Endodermal cell (in vitro differentiated cells): ENCODE measurements around the gene VPS54. TPM values are rescaled to one million over a fixed set of nuclear protein-coding genes. Genes with fewer than 3 reads are reported as not detected.
A peak's percentile ranks its signal among the peaks of the same experiment; 100 is the strongest.

Experiments
- DNase-seq: peaks from one replicate; pipeline ENCODE4 v3.0.0-alpha.2; 2017
- H3K27ac ChIP-seq: 2 replicates; pipeline ENCODE4 v1.5.1; 2013; ENCODE audit warnings: mild to moderate bottlenecking, low read depth, low read length, moderate library complexity
- H3K27me3 ChIP-seq: 2 replicates; pipeline ENCODE4 v1.6.1; 2013; ENCODE audit warnings: mild to moderate bottlenecking, low read length, moderate library complexity; ENCODE audit not compliant: insufficient read depth, control insufficient read depth, poor library complexity, severe bottlenecking
- H3K36me3 ChIP-seq: 2 replicates; pipeline ENCODE4 v1.7.0; 2013; ENCODE audit warnings: mild to moderate bottlenecking, low read length, moderate library complexity; ENCODE audit not compliant: control insufficient read depth, insufficient read depth
- H3K4me1 ChIP-seq: one replicate; pipeline ENCODE4 v1.7.0; 2013; ENCODE audit warnings: low read length; ENCODE audit not compliant: control insufficient read depth, insufficient read depth
- H3K4me3 ChIP-seq: 2 replicates; pipeline ENCODE4 v1.5.1; 2013; ENCODE audit warnings: mild to moderate bottlenecking, low read length, moderate library complexity
- H3K9ac ChIP-seq: 2 replicates; pipeline ENCODE4 v1.6.1; 2013; ENCODE audit warnings: mild to moderate bottlenecking, low read length, moderate library complexity; ENCODE audit not compliant: poor library complexity, severe bottlenecking; ENCODE audit errors: extremely low read depth
- H3K9me3 ChIP-seq: 2 replicates; pipeline ENCODE4 v1.6.1; 2013; ENCODE audit warnings: mild to moderate bottlenecking, low read length, moderate library complexity; ENCODE audit not compliant: control insufficient read depth
- H3K27ac Mint-ChIP-seq: 2 replicates; pipeline ENCODE4 v1.8.0; 2020; ENCODE audit warnings: mixed read lengths
- H3K27me3 Mint-ChIP-seq: 2 replicates; pipeline ENCODE4 v1.8.0; 2021; ENCODE audit warnings: mild to moderate bottlenecking, mixed read lengths; ENCODE audit not compliant: insufficient read depth
- H3K36me3 Mint-ChIP-seq: 2 replicates; pipeline ENCODE4 v1.8.0; 2020; ENCODE audit warnings: low read depth, mixed read lengths
- H3K4me1 Mint-ChIP-seq: 2 replicates; pipeline ENCODE4 v1.8.0; 2020; ENCODE audit warnings: mixed read lengths
- H3K4me3 Mint-ChIP-seq: 2 replicates; pipeline ENCODE4 v1.8.0; 2020; ENCODE audit warnings: mild to moderate bottlenecking, moderate library complexity, mixed read lengths
- H3K9me3 Mint-ChIP-seq: 2 replicates; pipeline ENCODE4 v1.8.0; 2020; ENCODE audit warnings: mild to moderate bottlenecking, mixed read lengths
- WGBS, 2 experiments: methylation state at CpG; one replicate each; pipeline versions ENCODE4 v1.1.5 to v1.1.7; 2013; ENCODE audit warnings: missing lambda C conversion rate in 2 of 2, mixed read lengths in 1 of 2; ENCODE audit not compliant: insufficient coverage in 1 of 2, insufficient read length in 1 of 2; 5-methylcytosine and 5-hydroxymethylcytosine counted together
- total RNA-seq, 2 donors: library from RNA; stranded (reverse); fragmentation: NEBNext Ultra II Directional in 1 of 2; extraction: Animal tissue kit (Norgen Biotek cat#: 25700) in 1 of 2; gene quantifications; 2 replicates in 1 of 2; 3 replicates in 1 of 2; pipeline ENCODE4 v1.2.1, GENCODE V29; 2021
- TF ChIP-seq, protein P1 (sequence below): fragments of 200-600 bp; sonication (generic); conservative IDR thresholded peaks from 2 replicates; pipeline ENCODE4 v1.5.0; 2021; ENCODE audit warnings: antibody characterized with exemption, mild to moderate bottlenecking

The VPS54 gene
- total RNA-seq, 2 donors from 2014 or later: 18.4 to 25.7 TPM

DNA sequence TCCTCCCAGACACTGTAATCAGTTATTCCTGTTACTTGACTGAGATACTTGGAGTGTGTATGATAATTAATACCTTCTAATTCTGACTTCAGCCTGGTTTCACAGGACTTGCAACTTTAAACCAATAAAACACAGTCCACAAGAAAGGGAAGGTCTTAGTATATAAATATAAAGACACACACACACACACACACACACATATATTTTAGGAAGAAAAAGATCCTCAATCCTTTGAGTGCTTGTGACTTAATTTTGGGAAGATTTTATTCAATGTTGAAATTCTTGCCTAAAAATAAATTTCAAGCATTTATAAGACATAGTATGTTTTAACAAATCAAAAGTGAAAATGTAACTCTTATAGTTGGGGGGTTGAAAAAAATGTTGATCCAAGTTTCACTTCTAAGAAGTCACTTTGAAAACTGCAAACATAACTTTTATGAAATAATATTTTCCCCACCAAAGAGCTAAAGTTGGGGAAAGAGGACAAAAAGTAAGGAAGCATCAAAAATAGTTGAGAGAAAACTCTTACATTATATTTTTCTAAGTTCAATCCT is 824 bp upstream of the VPS54 start:
- Histone ChIP-seq H3K27ac (peak overlapping the region; percentile 89), H3K9me3 (no peaks in the 10 kb centered on the region), H3K27me3 (no peaks in the 10 kb centered on the region), H3K9ac (peak overlapping the region; percentile 69), H3K4me3 (peak overlapping the region; percentile 66), H3K4me1 (peaks cover 5% of the 10 kb centered on the region), H3K36me3 (no peaks in the 10 kb centered on the region)
- Mint-ChIP-seq H3K27ac (peak overlapping the region; percentile 85), H3K4me3 (peak overlapping the region; percentile 94), H3K4me1 (peaks cover 28% of the 10 kb centered on the region), H3K9me3 (no peaks in the 10 kb centered on the region), H3K36me3 (no peaks in the 10 kb centered on the region), H3K27me3 (no peaks in the 10 kb centered on the region)
- DNase-seq: no peak
- TF ChIP-seq, protein P1, sequence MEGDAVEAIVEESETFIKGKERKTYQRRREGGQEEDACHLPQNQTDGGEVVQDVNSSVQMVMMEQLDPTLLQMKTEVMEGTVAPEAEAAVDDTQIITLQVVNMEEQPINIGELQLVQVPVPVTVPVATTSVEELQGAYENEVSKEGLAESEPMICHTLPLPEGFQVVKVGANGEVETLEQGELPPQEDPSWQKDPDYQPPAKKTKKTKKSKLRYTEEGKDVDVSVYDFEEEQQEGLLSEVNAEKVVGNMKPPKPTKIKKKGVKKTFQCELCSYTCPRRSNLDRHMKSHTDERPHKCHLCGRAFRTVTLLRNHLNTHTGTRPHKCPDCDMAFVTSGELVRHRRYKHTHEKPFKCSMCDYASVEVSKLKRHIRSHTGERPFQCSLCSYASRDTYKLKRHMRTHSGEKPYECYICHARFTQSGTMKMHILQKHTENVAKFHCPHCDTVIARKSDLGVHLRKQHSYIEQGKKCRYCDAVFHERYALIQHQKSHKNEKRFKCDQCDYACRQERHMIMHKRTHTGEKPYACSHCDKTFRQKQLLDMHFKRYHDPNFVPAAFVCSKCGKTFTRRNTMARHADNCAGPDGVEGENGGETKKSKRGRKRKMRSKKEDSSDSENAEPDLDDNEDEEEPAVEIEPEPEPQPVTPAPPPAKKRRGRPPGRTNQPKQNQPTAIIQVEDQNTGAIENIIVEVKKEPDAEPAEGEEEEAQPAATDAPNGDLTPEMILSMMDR: no peak

DNA sequence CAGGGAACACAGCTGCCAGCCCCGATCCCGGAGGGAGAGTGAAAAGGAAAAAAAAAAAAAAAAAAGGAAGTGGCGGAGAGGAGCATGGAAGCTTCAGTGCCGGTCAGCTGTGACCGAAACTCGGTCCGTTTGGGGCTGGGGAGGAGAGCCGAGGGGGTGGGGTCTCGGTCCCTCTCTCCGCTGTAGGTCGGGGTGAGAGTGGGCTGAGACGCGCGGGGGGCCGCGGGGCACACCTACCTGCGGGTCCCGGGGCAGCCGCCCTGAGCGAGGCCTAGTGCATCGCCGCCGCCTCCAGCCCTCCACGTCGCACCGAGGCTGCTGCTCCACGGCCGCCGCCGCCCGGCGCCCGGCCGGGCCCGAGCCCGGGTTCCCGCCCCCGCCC is 536 bp downstream of the VPS54 start:
- H3K27me3 ChIP-seq: no peaks in the 10 kb centered on the region
- Mint-ChIP-seq H3K36me3 (no peaks in the 10 kb centered on the region), H3K4me1 (peaks cover 25% of the 10 kb centered on the region), H3K27ac (peak overlapping the region; percentile 87), H3K27me3 (no peaks in the 10 kb centered on the region), H3K4me3 (peak overlapping the region; percentile 94), H3K9me3 (no peaks in the 10 kb centered on the region)
- no peaks in the 10 kb centered on the region for H3K36me3 ChIP-seq
- peak overlapping the region; percentile 77 for H3K9ac ChIP-seq
- peak overlapping the region; percentile 89 for H3K27ac ChIP-seq
- WGBS, 2 experiments: 0 to 1% methylated on average over 12 to 38 of the region's 38 CpGs
- DNase-seq: no peak
- H3K4me1 ChIP-seq: peaks cover 3% of the 10 kb centered on the region
- H3K4me3 ChIP-seq: peak overlapping the region; percentile 99
- TF ChIP-seq, protein P1: no peak
- H3K9me3 ChIP-seq: no peaks in the 10 kb centered on the region

DNA sequence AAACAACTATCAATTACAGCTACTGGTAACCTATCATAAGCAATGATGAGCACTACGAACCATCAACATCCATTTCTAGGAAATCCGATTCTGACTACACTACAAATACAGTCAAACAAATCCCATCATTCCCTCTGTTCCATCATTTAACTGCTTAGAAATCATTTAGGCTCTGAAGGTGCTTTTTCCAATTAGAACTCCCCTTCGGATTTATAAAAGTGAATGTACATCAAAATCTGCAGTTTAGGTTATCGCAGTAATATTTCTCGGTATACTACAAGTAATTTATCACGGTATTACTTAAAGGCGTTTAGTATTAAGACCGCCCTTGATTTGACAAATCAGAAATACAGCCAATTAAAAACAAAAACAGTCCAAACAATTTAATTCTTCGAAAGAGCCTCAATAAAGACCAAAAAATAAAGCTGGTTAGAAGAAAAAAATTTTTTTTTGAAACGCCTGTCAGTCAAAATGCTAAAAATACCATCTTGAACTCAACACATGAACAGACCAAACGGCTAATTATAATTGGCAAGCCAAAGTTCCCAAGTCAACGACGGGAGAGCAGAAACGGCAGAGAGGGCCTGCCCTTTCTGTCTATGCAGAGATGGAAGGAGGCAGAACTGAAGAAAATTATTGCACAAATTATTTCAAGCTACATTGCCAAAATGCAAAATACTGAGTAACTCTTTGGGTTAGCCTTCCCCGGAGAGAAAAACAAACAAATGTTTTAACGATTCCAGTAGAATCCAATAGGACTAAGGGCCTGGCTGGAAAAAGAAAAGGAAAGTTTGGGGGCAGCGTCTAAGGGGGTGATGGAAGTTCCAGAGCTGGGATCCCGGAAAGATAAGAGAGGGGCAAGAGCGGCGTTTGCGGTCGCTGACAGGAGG is 1.2 kb downstream of the VPS54 start:
- H3K9ac ChIP-seq: peak overlapping the region; percentile 77

More for the DNA sequence above, 1.2 kb downstream of the VPS54 start:
- TF ChIP-seq, protein P1: no peak
- Histone ChIP-seq H3K4me1 (no peaks in the 10 kb centered on the region), H3K27ac (peak overlapping the region; percentile 76), H3K36me3 (no peaks in the 10 kb centered on the region), H3K27me3 (no peaks in the 10 kb centered on the region), H3K9me3 (no peaks in the 10 kb centered on the region), H3K4me3 (peak overlapping the region; percentile 99)
- Mint-ChIP-seq H3K27me3 (no peaks in the 10 kb centered on the region), H3K36me3 (no peaks in the 10 kb centered on the region), H3K27ac (peak overlapping the region; percentile 87), H3K9me3 (no peaks in the 10 kb centered on the region), H3K4me3 (peak overlapping the region; percentile 94), H3K4me1 (peaks cover 24% of the 10 kb centered on the region)
- DNase-seq: no peak
- WGBS, 2 experiments: 29 to 56% methylated on average over 10 to 22 of the region's 22 CpGs
